HepG2 (cell line): ENCODE results near the gene NDUFB8. TPM values are rescaled to one million over a fixed set of nuclear protein-coding genes. Genes with fewer than 3 reads are reported as not detected.

Source experiments
- ARID4A ChIP-seq: sonication (generic); formaldehyde crosslinking; IDR thresholded peaks from 2 replicates; pipeline ENCODE4 v1.5.0; 2020; ENCODE audit warnings: mild to moderate bottlenecking, missing genetic modification reagents, borderline replicate concordance
- HDAC1 ChIP-seq: sonication (generic); formaldehyde crosslinking; IDR thresholded peaks from 2 replicates; pipeline ENCODE4 v1.5.1; 2020; ENCODE audit warnings: mild to moderate bottlenecking, missing genetic modification reagents
- HNRNPUL1 ChIP-seq: fragments of 200-400 bp; formaldehyde crosslinking; IDR thresholded peaks from 2 replicates; pipeline ENCODE4 v1.6.1; 2017; ENCODE audit warnings: low read depth, mild to moderate bottlenecking, low read length, moderate library complexity
- HOXA5 ChIP-seq: sonication (generic); formaldehyde crosslinking; IDR thresholded peaks from 2 replicates; pipeline ENCODE4 v1.4.0; 2020; ENCODE audit warnings: missing genetic modification reagents
- PITX1 ChIP-seq: sonication (generic); formaldehyde crosslinking; IDR thresholded peaks from 2 replicates; pipeline ENCODE4 v1.5.1; 2020; ENCODE audit warnings: mild to moderate bottlenecking, missing genetic modification reagents
- STAG1 ChIP-seq: sonication (generic); formaldehyde crosslinking; IDR thresholded peaks from 2 replicates; pipeline ENCODE4 v1.4.0; 2020; ENCODE audit warnings: missing genetic modification reagents
- TAF1 ChIP-seq: sonication (generic); formaldehyde crosslinking; IDR thresholded peaks from 2 replicates; pipeline ENCODE4 v1.4.0; 2020; ENCODE audit warnings: missing genetic modification reagents
- TEAD2 ChIP-seq: sonication (generic); formaldehyde crosslinking; IDR thresholded peaks from 2 replicates; pipeline ENCODE4 v1.9.0; 2021; ENCODE audit warnings: missing genetic modification reagents
- ZFP91 ChIP-seq: sonication (generic); formaldehyde crosslinking; IDR thresholded peaks from 2 replicates; pipeline ENCODE4 v1.9.0; 2022; ENCODE audit warnings: missing genetic modification reagents, mild to moderate bottlenecking, borderline replicate concordance
- ZFX ChIP-seq: sonication (generic); formaldehyde crosslinking; IDR thresholded peaks from 2 replicates; pipeline ENCODE4 v1.4.0; 2020; ENCODE audit warnings: mild to moderate bottlenecking, low read depth, missing genetic modification reagents, moderate library complexity
- ZMYM4 ChIP-seq: sonication (generic); formaldehyde crosslinking; IDR thresholded peaks from 2 replicates; pipeline ENCODE4 v1.8.1; 2023; ENCODE audit warnings: mild to moderate bottlenecking, missing genetic modification reagents
- ZNF207 ChIP-seq: fragments of 450-650 bp; IDR thresholded peaks from 2 replicates; pipeline ENCODE4 v1.6.1; 2016; ENCODE audit warnings: antibody characterized with exemption, borderline replicate concordance
- ZNF574 ChIP-seq: sonication (generic); formaldehyde crosslinking; IDR thresholded peaks from 2 replicates; pipeline ENCODE4 v1.4.0; 2020; ENCODE audit warnings: missing genetic modification reagents
- ZNF891 ChIP-seq: sonication (generic); formaldehyde crosslinking; IDR thresholded peaks from 2 replicates; pipeline ENCODE4 v1.5.0; 2020; ENCODE audit warnings: mild to moderate bottlenecking, missing genetic modification reagents
- polyA plus RNA-seq, 8 experiments: library from polyadenylated mRNA; depleted of rRNA in 3 of 8; stranded (reverse) in 7 of 8; unstranded in 1 of 8; fragments of >200 nt; fragmentation: Illumina TruSeq in 4 of 8; extraction: Trizol in 4 of 8; gene quantifications; 2 replicates each; pipeline versions ENCODE4 v1.2.1 to v1.2.3, GENCODE V29; 2011 to 2016; ENCODE audit warnings: low read depth in 4 of 8, missing spikeins in 1 of 8, mixed read lengths in 1 of 8; ENCODE audit not compliant: insufficient read depth in 1 of 8
- total RNA-seq, 5 experiments: library from RNA; depleted of rRNA; stranded (reverse); fragments of >200 nt; fragmentation: Illumina TruSeq; extraction: Trizol; gene quantifications; 2 replicates each; pipeline ENCODE4 v1.2.3, GENCODE V29; 2016; ENCODE audit warnings: low read depth in 1 of 5

The NDUFB8 gene
- total and polyA plus RNA-seq, 2 of the 13 experiments (the other 11 are each of a cell fraction or from before 2014, with no cell fraction given): 210 to 216 TPM

GRCh38 chr10:100569687-100570481 is 40.2 kb upstream of the NDUFB8 start (continued):
- peak; percentile 59; the same call in 1 of the 2 replicates for TF ChIP-seq ZFP91 (CRISPR knock-in tag)
- TF ChIP-seq ARID4A (CRISPR knock-in tag): peak; percentile 45; the same call in 1 of the 2 replicates
- peak; percentile 85 for TF ChIP-seq ZMYM4 (CRISPR knock-in tag)
- TF ChIP-seq ZNF891: peak; percentile 27; the same call in 1 of the 2 replicates
- no peak for TF ChIP-seq ZNF207
- no peak for TF ChIP-seq TEAD2 (CRISPR knock-in tag)
- TF ChIP-seq HOXA5 (CRISPR knock-in tag): no peak
- no peak for TF ChIP-seq HDAC1 (CRISPR knock-in tag)
- TF ChIP-seq HNRNPUL1: no peak
- peak; percentile 23; the same call in 1 of the 2 replicates for TF ChIP-seq TAF1 (CRISPR knock-in tag)
- TF ChIP-seq ZNF574 (CRISPR knock-in tag): peak; percentile 99
- TF ChIP-seq PITX1 (CRISPR knock-in tag): no peak
- 0 out of 2 replicates have a peak, but pooled peaks have one; percentile 6 for TF ChIP-seq STAG1 (CRISPR knock-in tag)
- peak; percentile 56 for TF ChIP-seq ZFX
